Hepatocyte (in vitro differentiated cells): ENCODE measurements around the gene CTCFL.

Experiments
- CTCF ChIP-seq: fragments of 200-600 bp; sonication (generic); IDR thresholded peaks from 2 replicates; pipeline ENCODE4 v1.5.1; 2016; ENCODE audit warnings: antibody characterized with exemption, mild to moderate bottlenecking; ENCODE audit not compliant: poor library complexity
- EZH2 ChIP-seq: fragments of 200-600 bp; sonication (generic); IDR thresholded peaks from 2 replicates; pipeline ENCODE4 v1.6.1; 2016; ENCODE audit warnings: antibody characterized with exemption, mild to moderate bottlenecking, borderline replicate concordance
- EZH2phosphoT487 ChIP-seq: fragments of 200-600 bp; sonication (generic); IDR thresholded peaks from one replicate; pipeline ENCODE4 v1.6.1; 2018; ENCODE audit warnings: antibody characterized with exemption, mild to moderate bottlenecking, low read depth, moderate library complexity; ENCODE audit not compliant: unreplicated experiment, severe bottlenecking

GRCh38 chr20:57548177-57549058 is 23.5 kb upstream of the CTCFL start:
- TF ChIP-seq EZH2phosphoT487 (no peak), CTCF (no peak), EZH2 (no peak)
